WTC11 (cell line): ENCODE data around the gene VWA2.

Experiments
- ETV6 ChIP-seq: sonication (generic); formaldehyde crosslinking; IDR thresholded peaks from 2 replicates; pipeline ENCODE4 v1.8.1; 2022; ENCODE audit warnings: mild to moderate bottlenecking, missing genetic modification reagents
- TEAD1 ChIP-seq: sonication (generic); formaldehyde crosslinking; IDR thresholded peaks from 2 replicates; pipeline ENCODE4 v1.8.0; 2022; ENCODE audit warnings: mild to moderate bottlenecking, missing genetic modification reagents
- TF ChIP-seq, protein P1 (sequence below): fragments of 200-600 bp; IDR thresholded peaks from 2 replicates; pipeline ENCODE4 v1.8.0; 2022; ENCODE audit warnings: antibody characterized with exemption
- TF ChIP-seq, protein P2 (sequence below): sonication (generic); formaldehyde crosslinking; IDR thresholded peaks from 2 replicates; pipeline ENCODE4 v1.8.0; 2022; ENCODE audit warnings: mild to moderate bottlenecking, missing genetic modification reagents

DNA sequence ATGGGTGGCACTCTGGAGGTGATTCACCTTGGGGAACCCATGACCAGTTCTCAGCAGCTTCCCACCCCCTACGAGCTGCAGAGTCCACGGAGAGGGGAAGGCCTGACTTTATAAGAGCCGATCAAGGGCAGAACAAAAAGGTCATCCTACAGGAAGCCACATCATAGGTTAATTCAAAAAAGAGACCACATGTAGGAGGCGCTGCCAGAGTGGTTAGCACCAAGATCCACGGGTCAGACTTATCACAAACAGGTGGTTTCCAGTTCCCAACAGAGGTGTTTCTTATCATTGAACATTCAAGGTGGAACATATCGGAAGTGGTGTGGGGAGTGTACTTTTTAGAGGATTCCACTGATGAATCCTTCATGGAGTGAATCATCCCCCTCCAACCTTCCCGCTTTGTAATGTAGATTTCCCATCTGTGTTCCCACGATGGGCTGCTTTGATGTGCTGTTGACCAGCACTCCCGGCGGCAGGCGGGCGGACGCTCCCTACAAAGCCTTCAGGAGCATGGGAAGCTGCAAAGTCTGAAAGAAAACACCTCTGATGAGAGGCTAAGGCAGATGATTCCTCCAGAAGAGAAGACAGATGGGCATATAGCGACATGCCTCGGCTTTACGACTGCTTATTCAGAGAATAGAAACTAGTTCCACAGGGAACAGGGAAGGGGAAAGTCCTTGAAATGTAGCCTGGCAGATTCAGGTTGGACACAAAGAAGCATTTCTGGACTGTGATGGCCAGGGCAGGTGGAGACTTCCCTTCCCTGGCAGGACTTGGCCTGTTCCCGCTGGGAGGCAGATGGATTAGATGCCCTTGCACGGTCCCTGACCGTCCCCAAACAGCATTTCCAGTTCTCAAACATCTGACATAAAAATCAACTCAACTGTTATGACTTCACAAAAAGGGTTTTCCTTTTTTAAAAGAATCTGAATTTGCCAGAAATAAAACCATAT, 98.7 kb downstream of the VWA2 start:
- TF ChIP-seq TEAD1 (CRISPR knock-in tag) (no peak), ETV6 (CRISPR knock-in tag) (no peak)
- TF ChIP-seq, protein P1, sequence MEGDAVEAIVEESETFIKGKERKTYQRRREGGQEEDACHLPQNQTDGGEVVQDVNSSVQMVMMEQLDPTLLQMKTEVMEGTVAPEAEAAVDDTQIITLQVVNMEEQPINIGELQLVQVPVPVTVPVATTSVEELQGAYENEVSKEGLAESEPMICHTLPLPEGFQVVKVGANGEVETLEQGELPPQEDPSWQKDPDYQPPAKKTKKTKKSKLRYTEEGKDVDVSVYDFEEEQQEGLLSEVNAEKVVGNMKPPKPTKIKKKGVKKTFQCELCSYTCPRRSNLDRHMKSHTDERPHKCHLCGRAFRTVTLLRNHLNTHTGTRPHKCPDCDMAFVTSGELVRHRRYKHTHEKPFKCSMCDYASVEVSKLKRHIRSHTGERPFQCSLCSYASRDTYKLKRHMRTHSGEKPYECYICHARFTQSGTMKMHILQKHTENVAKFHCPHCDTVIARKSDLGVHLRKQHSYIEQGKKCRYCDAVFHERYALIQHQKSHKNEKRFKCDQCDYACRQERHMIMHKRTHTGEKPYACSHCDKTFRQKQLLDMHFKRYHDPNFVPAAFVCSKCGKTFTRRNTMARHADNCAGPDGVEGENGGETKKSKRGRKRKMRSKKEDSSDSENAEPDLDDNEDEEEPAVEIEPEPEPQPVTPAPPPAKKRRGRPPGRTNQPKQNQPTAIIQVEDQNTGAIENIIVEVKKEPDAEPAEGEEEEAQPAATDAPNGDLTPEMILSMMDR, result no peak
- TF ChIP-seq, protein P2, sequence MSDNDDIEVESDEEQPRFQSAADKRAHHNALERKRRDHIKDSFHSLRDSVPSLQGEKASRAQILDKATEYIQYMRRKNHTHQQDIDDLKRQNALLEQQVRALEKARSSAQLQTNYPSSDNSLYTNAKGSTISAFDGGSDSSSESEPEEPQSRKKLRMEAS (CRISPR knock-in tag), result no peak
